Epithelial cell of proximal tubule (primary cell): ENCODE data around the gene PTP4A2. TPM values are rescaled to one million over a fixed set of nuclear protein-coding genes. Genes with fewer than 3 reads are reported as not detected.

ENCODE experiments used
- DNase-seq: peaks from one replicate; pipeline ENCODE4 v3.0.0-alpha.2; 2011; ENCODE audit warnings: low read depth
- H3K4me3 ChIP-seq: 2 replicates; pipeline ENCODE4 v1.5.1; 2011; ENCODE audit warnings: low read depth, mild to moderate bottlenecking, low read length
- total RNA-seq: library from RNA; depleted of rRNA; stranded (reverse); fragments of >200 nt; gene quantifications from 2 replicates; pipeline ENCODE4 v1.2.3, GENCODE V29; 2015
- TF ChIP-seq, protein P1 (sequence below): conservative IDR thresholded peaks from 2 replicates; pipeline ENCODE4 v1.5.1; 2012; ENCODE audit warnings: low read depth, mild to moderate bottlenecking, low read length

The PTP4A2 gene
- total RNA-seq, 1 donor from 2014 or later: 160 TPM

DNA sequence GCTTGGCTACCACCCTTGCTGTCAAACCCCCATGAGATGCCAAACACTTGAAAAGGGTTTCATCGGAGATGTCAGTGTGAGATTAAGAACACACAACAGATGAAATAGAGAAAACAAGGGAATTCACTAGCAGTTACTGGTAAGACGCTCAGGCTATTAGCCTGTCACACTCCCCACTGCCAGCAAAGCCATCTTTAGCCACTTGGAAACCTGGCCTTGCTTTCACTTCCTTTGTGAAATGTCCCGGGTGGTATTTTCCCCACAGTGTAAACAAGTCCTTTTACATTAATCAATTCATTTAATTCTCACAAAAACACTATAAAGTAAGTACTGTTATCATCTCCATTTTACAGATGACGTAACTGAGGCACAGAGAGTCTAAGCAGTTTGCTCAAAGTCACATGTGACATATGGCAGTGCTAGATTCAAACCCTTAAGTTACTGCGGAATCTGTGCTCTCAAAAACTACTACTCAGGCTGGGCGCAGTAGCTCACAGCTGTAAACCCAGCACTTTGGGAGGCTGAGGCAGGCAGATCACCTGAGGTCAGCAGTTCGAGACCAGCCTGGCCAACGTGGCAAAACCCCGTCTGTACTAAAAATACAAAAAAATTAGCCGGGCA lies 42.8 kb upstream of the PTP4A2 start:
- no peak for DNase-seq
- H3K4me3 ChIP-seq: no peak overlapping the region
- TF ChIP-seq, protein P1, sequence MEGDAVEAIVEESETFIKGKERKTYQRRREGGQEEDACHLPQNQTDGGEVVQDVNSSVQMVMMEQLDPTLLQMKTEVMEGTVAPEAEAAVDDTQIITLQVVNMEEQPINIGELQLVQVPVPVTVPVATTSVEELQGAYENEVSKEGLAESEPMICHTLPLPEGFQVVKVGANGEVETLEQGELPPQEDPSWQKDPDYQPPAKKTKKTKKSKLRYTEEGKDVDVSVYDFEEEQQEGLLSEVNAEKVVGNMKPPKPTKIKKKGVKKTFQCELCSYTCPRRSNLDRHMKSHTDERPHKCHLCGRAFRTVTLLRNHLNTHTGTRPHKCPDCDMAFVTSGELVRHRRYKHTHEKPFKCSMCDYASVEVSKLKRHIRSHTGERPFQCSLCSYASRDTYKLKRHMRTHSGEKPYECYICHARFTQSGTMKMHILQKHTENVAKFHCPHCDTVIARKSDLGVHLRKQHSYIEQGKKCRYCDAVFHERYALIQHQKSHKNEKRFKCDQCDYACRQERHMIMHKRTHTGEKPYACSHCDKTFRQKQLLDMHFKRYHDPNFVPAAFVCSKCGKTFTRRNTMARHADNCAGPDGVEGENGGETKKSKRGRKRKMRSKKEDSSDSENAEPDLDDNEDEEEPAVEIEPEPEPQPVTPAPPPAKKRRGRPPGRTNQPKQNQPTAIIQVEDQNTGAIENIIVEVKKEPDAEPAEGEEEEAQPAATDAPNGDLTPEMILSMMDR: no peak

DNA sequence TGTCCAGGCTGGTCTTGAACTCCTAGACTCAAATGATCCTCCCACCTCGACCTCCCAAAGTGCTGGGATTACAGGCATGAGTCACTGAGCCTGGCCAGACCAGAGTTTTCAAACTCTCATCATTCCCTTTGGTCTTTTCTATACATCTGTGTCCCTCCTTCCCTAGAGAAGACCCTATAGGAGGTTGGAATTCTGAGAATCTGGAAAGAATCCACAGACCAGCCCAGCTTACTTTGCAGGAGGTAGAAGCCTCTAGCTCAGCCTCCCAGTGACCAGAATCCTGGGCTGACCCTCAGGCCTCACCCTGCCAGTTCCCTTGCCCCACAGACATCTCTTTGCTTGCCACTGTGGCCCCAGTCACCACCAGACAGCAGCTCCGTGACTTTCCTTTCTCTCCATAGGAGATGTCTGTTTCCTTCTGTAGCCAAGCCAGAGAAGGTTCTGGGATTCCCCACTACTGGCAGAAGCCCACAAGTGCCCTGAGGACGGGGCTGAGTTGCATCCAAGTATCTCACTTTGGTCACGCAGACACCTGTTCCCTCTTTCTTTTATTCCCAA lies 40.8 kb upstream of the PTP4A2 start:
- TF ChIP-seq, protein P1: no peak
- no peak overlapping the region for H3K4me3 ChIP-seq
- DNase-seq: no peak

DNA sequence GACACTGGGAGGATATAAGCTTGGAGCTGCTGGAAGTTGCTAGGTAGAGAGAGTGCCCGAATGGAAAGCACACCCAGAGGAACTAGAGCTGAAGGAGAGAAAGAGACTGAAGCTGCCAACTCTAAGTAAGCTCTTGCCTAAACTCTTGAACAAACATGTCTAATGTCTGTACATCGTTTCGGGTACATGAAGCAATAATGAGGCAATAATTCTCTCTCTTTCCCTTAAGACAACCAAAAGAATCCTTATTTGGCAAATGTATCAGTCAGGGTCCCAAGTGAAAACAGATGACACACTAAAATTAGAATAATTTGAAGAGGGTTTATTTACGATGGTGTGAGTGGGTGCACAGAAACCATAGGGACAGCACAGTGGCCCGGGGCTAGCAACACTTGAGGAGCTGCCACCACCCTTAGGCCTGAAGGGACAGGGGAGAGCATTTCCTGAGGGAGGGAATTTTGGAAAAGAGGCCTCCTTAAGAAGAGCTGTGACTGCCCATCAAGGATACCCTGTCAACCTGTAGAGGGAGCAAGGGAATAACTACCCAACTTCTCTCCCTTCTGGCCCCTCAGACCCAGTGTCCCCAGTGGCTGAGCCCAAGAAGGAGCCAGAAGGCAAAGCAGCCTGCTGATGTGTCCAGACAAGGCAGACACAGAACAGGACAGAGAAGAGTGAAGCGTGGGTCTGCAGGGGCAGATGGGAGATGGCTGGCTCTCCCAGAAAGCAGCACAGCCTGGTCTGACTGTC lies 39.4 kb upstream of the PTP4A2 start:
- H3K4me3 ChIP-seq: no peak overlapping the region
- no peak for DNase-seq
- TF ChIP-seq, protein P1: peak; percentile 44

DNA sequence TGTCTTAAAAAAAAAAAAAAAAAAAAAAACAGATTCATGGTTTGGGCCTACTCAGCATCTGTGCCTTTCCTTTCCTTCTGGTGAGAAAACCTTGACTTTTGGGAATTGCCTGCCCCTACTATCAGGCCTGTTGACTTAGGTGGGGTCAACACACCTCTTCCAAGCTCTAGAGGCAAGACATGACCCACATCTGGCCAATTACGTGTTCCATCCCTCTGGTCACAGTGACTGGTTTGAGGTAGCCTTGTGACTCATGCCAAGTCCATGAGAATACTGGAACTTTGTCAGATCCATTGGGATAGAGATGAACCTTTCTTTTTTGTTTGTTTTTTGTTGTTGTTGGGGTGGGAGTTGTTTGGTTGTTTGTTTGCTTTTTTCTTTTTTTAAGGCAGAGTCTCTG lies 38.2 kb upstream of the PTP4A2 start:
- no peak overlapping the region for H3K4me3 ChIP-seq
- TF ChIP-seq, protein P1: no peak
- no peak for DNase-seq

DNA sequence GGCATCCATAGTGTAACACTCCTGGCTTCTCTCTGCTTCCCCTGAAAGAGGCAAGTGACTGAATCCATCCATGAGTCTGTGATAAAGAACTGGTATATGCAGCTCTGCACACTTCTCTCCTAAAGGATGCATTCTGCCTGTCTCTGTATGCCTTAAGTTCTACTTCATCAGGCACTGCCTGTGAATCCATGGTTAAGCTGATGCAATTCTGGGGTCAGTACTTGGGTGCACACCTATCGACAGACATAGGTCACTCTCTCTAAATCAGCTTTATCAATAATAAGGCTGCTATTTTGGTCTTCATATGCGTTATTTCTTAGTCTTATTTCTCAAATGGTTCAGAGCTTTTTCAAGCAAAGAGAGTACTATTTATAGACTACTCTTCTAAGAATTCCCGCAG lies 32.7 kb upstream of the PTP4A2 start:
- no peak for DNase-seq
- TF ChIP-seq, protein P1: no peak
- no peak overlapping the region for H3K4me3 ChIP-seq

DNA sequence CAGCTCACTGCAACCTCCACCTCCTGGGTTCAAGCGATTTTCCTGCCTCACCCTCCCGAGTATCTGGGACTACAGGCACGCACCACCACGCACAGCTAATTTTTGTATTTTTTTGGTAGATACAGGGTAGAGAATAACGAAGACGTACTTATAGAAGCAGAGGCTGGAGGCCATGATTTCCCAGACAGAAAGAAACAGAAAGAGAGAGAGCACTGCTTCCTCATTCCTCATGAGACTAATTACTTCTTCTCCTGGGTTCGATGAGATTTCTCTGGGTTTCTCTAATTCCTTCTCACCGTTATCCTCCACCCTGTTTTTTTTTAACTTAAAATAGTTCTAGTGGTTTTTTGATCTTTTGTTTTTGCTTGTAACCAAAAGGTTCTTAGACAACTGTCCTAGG lies 23.4 kb upstream of the PTP4A2 start:
- TF ChIP-seq, protein P1: no peak
- H3K4me3 ChIP-seq: no peak overlapping the region
- DNase-seq: no peak
